NT2/D1 (cell line): ENCODE data around the gene LRRC38.

Experiments
- SUZ12 ChIP-seq: IDR thresholded peaks from 2 replicates; pipeline ENCODE4 v1.6.1; 2011; ENCODE audit not compliant: insufficient read length, insufficient read depth; ENCODE audit errors: extremely low read depth
- YY1 ChIP-seq: IDR thresholded peaks from 2 replicates; pipeline ENCODE4 v1.6.1; 2011; ENCODE audit not compliant: insufficient read length, insufficient read depth
- ZNF274 ChIP-seq: IDR thresholded peaks from 2 replicates; pipeline ENCODE4 v1.6.1; 2011; ENCODE audit warnings: mild to moderate bottlenecking, low read depth, low read length

- TF ChIP-seq YY1 (no peak), SUZ12 (no peak), ZNF274 (no peak)
Observed at GRCh38 chr1:13505020-13505419, 8.8 kb downstream of the LRRC38 start.
